NCI-H1105 treated with DMSO at 0.1 percent for 48 hours (cell line): ENCODE data around the gene GMDS.

Experiments used
- DNase-seq: peaks from one replicate; lab custom pipeline; 2025; lab: John Stamatoyannopoulos, UW

Gene GMDS

GRCh38 chr6:1800845-1801244 lies 444.6 kb downstream of the GMDS start:
- DNase-seq, result no peak

GRCh38 chr6:1798965-1799325 lies 446.5 kb downstream of the GMDS start:
- no peak for DNase-seq

- no peak for DNase-seq
Measured at GRCh38 chr6:1798303-1798964, 447.0 kb downstream of the GMDS start.

GRCh38 chr6:1797801-1798200 lies 447.6 kb downstream of the GMDS start:
- DNase-seq, result no peak

GRCh38 chr6:1796706-1797529 lies 448.5 kb downstream of the GMDS start:
- no peak for DNase-seq

- DNase-seq, result no peak
Measured at GRCh38 chr6:1795910-1796309, 449.5 kb downstream of the GMDS start.

GRCh38 chr6:1792989-1793388 lies 452.4 kb downstream of the GMDS start:
- peak; percentile 21 for DNase-seq

GRCh38 chr6:1790684-1791083 lies 454.7 kb downstream of the GMDS start:
- no peak for DNase-seq

GRCh38 chr6:1789092-1789491 lies 456.3 kb downstream of the GMDS start:
- DNase-seq, result no peak

- no peak for DNase-seq
Measured at GRCh38 chr6:1787894-1788293, 457.5 kb downstream of the GMDS start.

GRCh38 chr6:1786455-1787453 lies 458.7 kb downstream of the GMDS start:
- DNase-seq, result no peak

- no peak for DNase-seq
Measured at GRCh38 chr6:1784422-1784884, 461.0 kb downstream of the GMDS start.

GRCh38 chr6:1781817-1782184 lies 463.6 kb downstream of the GMDS start:
- DNase-seq, result no peak

- DNase-seq, result no peak
Measured at GRCh38 chr6:1781152-1781816, 464.1 kb downstream of the GMDS start.

- no peak for DNase-seq
Measured at GRCh38 chr6:1780251-1780867, 465.0 kb downstream of the GMDS start.

- no peak for DNase-seq
Measured at GRCh38 chr6:1778686-1779235, 466.6 kb downstream of the GMDS start.

- no peak for DNase-seq
Measured at GRCh38 chr6:1777921-1778685, 467.3 kb downstream of the GMDS start.

- DNase-seq, result no peak
Measured at GRCh38 chr6:1775441-1775840, 470.0 kb downstream of the GMDS start.

GRCh38 chr6:1774226-1774915 lies 471.0 kb downstream of the GMDS start:
- DNase-seq, result no peak

- DNase-seq, result no peak
Measured at GRCh38 chr6:1773700-1774099, 471.7 kb downstream of the GMDS start.
